Activated T-helper 1 cell treated with anti-CD3 and anti-CD28 coated beads, Interleukin-12 subunit alpha, Interleukin-12 subunit beta, Interleukin-2, Interleukin-4 antibody, amounts not matched to agents 30 ng/mL and 10 ng/mL and 1 ng/mL, durations not matched to agents 14 hours and 24 hours and 36 hours (primary cell): ENCODE measurements around the gene ZNF512. TPM values are rescaled to one million over a fixed set of nuclear protein-coding genes. Genes with fewer than 3 reads are reported as not detected.
"Not testable (repeated sequence)": the region's sequence is repeated elsewhere in the genome, so short reads cannot be mapped to it uniquely, and the experiment has no call there.

Experiments used
- DNase-seq: peaks from one replicate; pipeline ENCODE4 v3.0.0; 2021; ENCODE audit warnings: low spot score
- H3K27ac Mint-ChIP-seq: one replicate; pipeline ENCODE4 v1.8.0; 2021; ENCODE audit warnings: mild to moderate bottlenecking, mixed read lengths
- H3K27me3 Mint-ChIP-seq: one replicate; pipeline ENCODE4 v1.8.0; 2022; ENCODE audit warnings: mild to moderate bottlenecking, moderate library complexity, mixed read lengths; ENCODE audit not compliant: insufficient read depth
- H3K36me3 Mint-ChIP-seq: one replicate; pipeline ENCODE4 v1.8.0; 2021; ENCODE audit warnings: low read depth, mixed read lengths
- H3K4me1 Mint-ChIP-seq: one replicate; pipeline ENCODE4 v1.8.0; 2021; ENCODE audit warnings: low read depth, mixed read lengths
- H3K4me3 Mint-ChIP-seq: one replicate; pipeline ENCODE4 v1.8.0; 2021; ENCODE audit warnings: mild to moderate bottlenecking, moderate library complexity, mixed read lengths
- H3K9me3 Mint-ChIP-seq: one replicate; pipeline ENCODE4 v1.8.0; 2021; ENCODE audit warnings: mixed read lengths
- intact Hi-C: fragments of 100-400 bp; cut with micrococcal nuclease; formaldehyde crosslinking; loops from one replicate; pipeline ENCODE4 v1.15.1; 2024
- total RNA-seq: library from RNA; stranded (reverse); gene quantifications from 2 replicates; pipeline ENCODE4 v1.2.3, GENCODE V29; 2022

ZNF512 gene
- total RNA-seq, 1 donor from 2014 or later = 24.6 TPM

GRCh38 chr2:27591745-27592144 is 8.9 kb downstream of the ZNF512 start:
- Mint-ChIP-seq H3K4me3 (no peak overlapping the region), H3K27me3 (no peaks in the 10 kb centered on the region), H3K4me1 (peaks cover 25% of the 10 kb centered on the region), H3K27ac (no peak overlapping the region), H3K9me3 (peaks cover 43% of the 10 kb centered on the region), H3K36me3 (peaks cover 46% of the 10 kb centered on the region)
- no peak for DNase-seq
- intact Hi-C loops = no loop called here

GRCh38 chr2:27593240-27593639 is 10.4 kb downstream of the ZNF512 start:
- H3K27ac Mint-ChIP-seq = no peak overlapping the region
- H3K4me1 Mint-ChIP-seq = peaks cover 27% of the 10 kb centered on the region
- H3K36me3 Mint-ChIP-seq = peaks cover 49% of the 10 kb centered on the region
- H3K4me3 Mint-ChIP-seq = no peak overlapping the region
- peaks cover 45% of the 10 kb centered on the region for H3K9me3 Mint-ChIP-seq
- no peaks in the 10 kb centered on the region for H3K27me3 Mint-ChIP-seq
- DNase-seq = no peak
- intact Hi-C loops = no loop called here

GRCh38 chr2:27594020-27594703 is 11.3 kb downstream of the ZNF512 start:
- Mint-ChIP-seq H3K36me3 (peaks cover 49% of the 10 kb centered on the region), H3K4me1 (peaks cover 32% of the 10 kb centered on the region), H3K9me3 (peaks cover 45% of the 10 kb centered on the region)
- H3K27ac Mint-ChIP-seq, DNase-seq, H3K27me3 Mint-ChIP-seq, H3K4me3 Mint-ChIP-seq, intact Hi-C loops: not testable (repeated sequence)

GRCh38 chr2:27595412-27595811 is 12.6 kb downstream of the ZNF512 start:
- H3K27ac Mint-ChIP-seq, DNase-seq, intact Hi-C loops, H3K27me3 Mint-ChIP-seq, H3K4me3 Mint-ChIP-seq: not testable (repeated sequence)
- peaks cover 53% of the 10 kb centered on the region for H3K36me3 Mint-ChIP-seq
- H3K9me3 Mint-ChIP-seq = peaks cover 34% of the 10 kb centered on the region
- H3K4me1 Mint-ChIP-seq = peaks cover 36% of the 10 kb centered on the region

- H3K4me3 Mint-ChIP-seq = no peak overlapping the region
- no peaks in the 10 kb centered on the region for H3K27me3 Mint-ChIP-seq
- no peak for DNase-seq
- H3K27ac Mint-ChIP-seq = no peak overlapping the region
- peaks cover 38% of the 10 kb centered on the region for H3K4me1 Mint-ChIP-seq
- intact Hi-C loops = no loop called here
- H3K9me3 Mint-ChIP-seq = peaks cover 27% of the 10 kb centered on the region
- H3K36me3 Mint-ChIP-seq = peaks cover 53% of the 10 kb centered on the region
Observed at GRCh38 chr2:27596627-27597026, 13.8 kb downstream of the ZNF512 start.

- no peak overlapping the region for H3K4me3 Mint-ChIP-seq
- H3K36me3 Mint-ChIP-seq = peaks cover 42% of the 10 kb centered on the region
- intact Hi-C loops = no loop called here
- peaks cover 5% of the 10 kb centered on the region for H3K4me1 Mint-ChIP-seq
- no peak overlapping the region for H3K27ac Mint-ChIP-seq
- H3K9me3 Mint-ChIP-seq = no peaks in the 10 kb centered on the region
- no peak for DNase-seq
- H3K27me3 Mint-ChIP-seq = no peaks in the 10 kb centered on the region
Observed at GRCh38 chr2:27606611-27607010, 23.8 kb downstream of the ZNF512 start.

GRCh38 chr2:27613985-27614384 is 31.1 kb downstream of the ZNF512 start:
- Mint-ChIP-seq H3K27ac (no peak overlapping the region), H3K9me3 (no peaks in the 10 kb centered on the region), H3K36me3 (peaks cover 33% of the 10 kb centered on the region), H3K4me1 (no peaks in the 10 kb centered on the region), H3K27me3 (no peaks in the 10 kb centered on the region), H3K4me3 (no peak overlapping the region)
- no peak for DNase-seq
- intact Hi-C loops = no loop called here

GRCh38 chr2:27615316-27615715 is 32.5 kb downstream of the ZNF512 start:
- DNase-seq = no peak
- H3K27me3 Mint-ChIP-seq = no peaks in the 10 kb centered on the region
- H3K4me3 Mint-ChIP-seq = no peak overlapping the region
- no peaks in the 10 kb centered on the region for H3K4me1 Mint-ChIP-seq
- peaks cover 38% of the 10 kb centered on the region for H3K36me3 Mint-ChIP-seq
- no peaks in the 10 kb centered on the region for H3K9me3 Mint-ChIP-seq
- intact Hi-C loops = no loop called here
- H3K27ac Mint-ChIP-seq = no peak overlapping the region

- no peaks in the 10 kb centered on the region for H3K27me3 Mint-ChIP-seq
- intact Hi-C loops = loop anchor here (10.0 kb wide), 1 partner anchor 407 kb away; the partner anchor contains the start of genes ATRAID, CAD and SLC5A6
Observed at GRCh38 chr2:27621524-27621923, 38.7 kb downstream of the ZNF512 start.

GRCh38 chr2:27622921-27623384 is 40.1 kb downstream of the ZNF512 start:
- Mint-ChIP-seq H3K27ac (no peak overlapping the region), H3K9me3 (no peaks in the 10 kb centered on the region), H3K36me3 (peaks cover 38% of the 10 kb centered on the region), H3K4me3 (no peak overlapping the region), H3K4me1 (no peaks in the 10 kb centered on the region), H3K27me3 (no peaks in the 10 kb centered on the region)
- no peak for DNase-seq
- intact Hi-C loops = loop anchor here (10.0 kb wide), 1 partner anchor 408 kb away; the partner anchor contains the start of genes ATRAID, CAD and SLC5A6

More at GRCh38 chr2:27621524-27621923, 38.7 kb downstream of the ZNF512 start:
- no peaks in the 10 kb centered on the region for H3K4me1 Mint-ChIP-seq
- peaks cover 46% of the 10 kb centered on the region for H3K36me3 Mint-ChIP-seq
- H3K4me3 Mint-ChIP-seq = no peak overlapping the region
- no peak overlapping the region for H3K27ac Mint-ChIP-seq
- no peak for DNase-seq
- H3K9me3 Mint-ChIP-seq = no peaks in the 10 kb centered on the region

- Mint-ChIP-seq H3K36me3 (peaks cover 33% of the 10 kb centered on the region), H3K4me1 (no peaks in the 10 kb centered on the region), H3K4me3 (no peak overlapping the region), H3K27ac (no peak overlapping the region), H3K27me3 (no peaks in the 10 kb centered on the region), H3K9me3 (no peaks in the 10 kb centered on the region)
- intact Hi-C loops = loop anchor here (10.0 kb wide), 1 partner anchor 410 kb away; the partner anchor contains the start of genes ATRAID, CAD and SLC5A6
- no peak for DNase-seq
Observed at GRCh38 chr2:27624943-27625342, 42.1 kb downstream of the ZNF512 start.

- not testable (repeated sequence) for H3K27ac Mint-ChIP-seq, DNase-seq, H3K9me3 Mint-ChIP-seq, H3K27me3 Mint-ChIP-seq, H3K4me3 Mint-ChIP-seq
- intact Hi-C loops = loop anchor here (10.0 kb wide), 1 partner anchor 412 kb away; the partner anchor contains the start of genes ATRAID, CAD and SLC5A6
- Mint-ChIP-seq H3K4me1 (peaks cover 13% of the 10 kb centered on the region), H3K36me3 (peaks cover 33% of the 10 kb centered on the region)
Observed at GRCh38 chr2:27626323-27626722, 43.5 kb downstream of the ZNF512 start.

GRCh38 chr2:27626921-27627320 is 44.1 kb downstream of the ZNF512 start:
- H3K4me1 Mint-ChIP-seq = peaks cover 19% of the 10 kb centered on the region
- H3K36me3 Mint-ChIP-seq = peaks cover 35% of the 10 kb centered on the region
- not testable (repeated sequence) for H3K27ac Mint-ChIP-seq, DNase-seq, H3K4me3 Mint-ChIP-seq, H3K9me3 Mint-ChIP-seq, H3K27me3 Mint-ChIP-seq
- intact Hi-C loops = loop anchor here (10.0 kb wide), 1 partner anchor 412 kb away; the partner anchor contains the start of genes ATRAID, CAD and SLC5A6
